ENCODE measurements around the gene SCAMP4. TPM values are rescaled to one million over a fixed set of nuclear protein-coding genes. Genes with fewer than 3 reads are reported as not detected.
A peak's percentile ranks its signal among the peaks of the same experiment; 100 is the strongest.

SCAMP4 gene
- total RNA-seq, 1 donor from 2014 or later = 51.6 TPM

DNA sequence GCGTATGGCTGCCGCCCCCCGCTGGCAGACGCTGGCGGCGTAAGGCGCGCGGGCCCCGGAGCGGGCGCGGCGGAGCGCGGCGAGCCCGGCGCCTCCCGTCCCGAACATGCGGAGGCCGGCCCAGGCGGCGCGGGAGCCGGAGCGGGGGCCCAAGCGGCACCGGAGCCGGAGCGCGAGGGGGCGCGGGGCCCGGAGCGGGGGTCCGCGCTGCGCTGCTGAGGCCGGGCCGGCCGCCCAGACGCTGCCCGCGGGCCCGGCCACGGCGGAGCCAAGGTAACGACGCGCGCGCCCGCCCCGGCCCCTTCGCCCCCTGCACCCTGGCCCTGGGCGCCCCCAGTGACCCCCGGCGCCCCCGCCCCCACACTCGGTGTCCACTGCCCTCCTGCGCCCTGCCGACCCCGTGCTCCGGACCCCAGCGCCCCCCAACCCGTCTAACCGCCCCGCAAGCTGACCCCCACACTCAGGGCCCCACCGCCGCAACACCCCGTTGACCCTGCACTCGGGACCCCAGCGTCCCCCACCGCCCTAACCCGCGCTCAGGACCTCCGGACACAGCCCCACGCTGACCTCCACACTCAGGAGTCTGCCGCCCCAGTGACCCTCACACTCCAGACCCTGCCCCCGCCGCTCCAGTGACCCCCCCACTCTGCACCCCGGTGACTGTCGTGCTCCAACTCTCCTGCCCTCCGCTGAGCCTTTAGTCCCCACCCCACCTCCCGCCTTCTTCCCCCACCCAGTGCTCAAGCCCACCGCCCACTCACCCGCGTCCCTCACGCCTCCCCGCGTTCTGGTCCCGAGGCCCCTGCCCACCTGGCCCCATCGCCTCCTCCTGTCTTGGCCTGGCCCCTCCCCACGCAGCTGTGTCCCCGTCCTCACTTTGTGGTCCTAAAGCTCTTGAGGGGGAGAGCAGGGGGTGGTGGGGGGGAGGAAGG, 36.2 kb downstream of the SCAMP4 start, which contains the start of gene CSNK1G2:
CSNK1G2 (plus strand) TSS at position 27 of the 932 bp plus-strand sequence. CDS start 28,601 bp downstream, outside the sequence.
- TF ChIP-seq CTCF (IDR thresholded peaks at IDR 0.05) = no peak
- no peaks in the 10 kb centered on the region for H3K9me3 Mint-ChIP-seq (ENCODE audit: low read depth)
- H3K36me3 Mint-ChIP-seq (ENCODE audit: low read depth) = no peaks in the 10 kb centered on the region
- H3K4me1 Mint-ChIP-seq (ENCODE audit: low read depth) = peaks cover 31% of the 10 kb centered on the region
- H3K4me3 Mint-ChIP-seq (ENCODE audit: unreplicated experiment) = peak within 1 kb of the TSS; percentile 86
- no peaks in the 10 kb centered on the region for H3K27me3 Mint-ChIP-seq (ENCODE audit: low read depth)
- peak within 1 kb of the TSS; percentile 98 for H3K27ac Mint-ChIP-seq (ENCODE audit: unreplicated experiment)
- no peak for DNase-seq (ENCODE audit: low spot score)

GRCh38 chr19:1942078-1942933, 37.1 kb downstream of the SCAMP4 start:
- peak overlapping the region; percentile 86 for H3K4me3 Mint-ChIP-seq (ENCODE audit: unreplicated experiment)
- peak overlapping the region; percentile 85 for H3K27ac Mint-ChIP-seq (ENCODE audit: unreplicated experiment)
- DNase-seq (ENCODE audit: low spot score) = no peak
- no peaks in the 10 kb centered on the region for H3K36me3 Mint-ChIP-seq (ENCODE audit: low read depth)
- H3K9me3 Mint-ChIP-seq (ENCODE audit: low read depth) = no peaks in the 10 kb centered on the region
- peak; percentile 5 for TF ChIP-seq CTCF (IDR thresholded peaks at IDR 0.05)
- no peaks in the 10 kb centered on the region for H3K27me3 Mint-ChIP-seq (ENCODE audit: low read depth)
- peaks cover 31% of the 10 kb centered on the region for H3K4me1 Mint-ChIP-seq (ENCODE audit: low read depth)

DNA sequence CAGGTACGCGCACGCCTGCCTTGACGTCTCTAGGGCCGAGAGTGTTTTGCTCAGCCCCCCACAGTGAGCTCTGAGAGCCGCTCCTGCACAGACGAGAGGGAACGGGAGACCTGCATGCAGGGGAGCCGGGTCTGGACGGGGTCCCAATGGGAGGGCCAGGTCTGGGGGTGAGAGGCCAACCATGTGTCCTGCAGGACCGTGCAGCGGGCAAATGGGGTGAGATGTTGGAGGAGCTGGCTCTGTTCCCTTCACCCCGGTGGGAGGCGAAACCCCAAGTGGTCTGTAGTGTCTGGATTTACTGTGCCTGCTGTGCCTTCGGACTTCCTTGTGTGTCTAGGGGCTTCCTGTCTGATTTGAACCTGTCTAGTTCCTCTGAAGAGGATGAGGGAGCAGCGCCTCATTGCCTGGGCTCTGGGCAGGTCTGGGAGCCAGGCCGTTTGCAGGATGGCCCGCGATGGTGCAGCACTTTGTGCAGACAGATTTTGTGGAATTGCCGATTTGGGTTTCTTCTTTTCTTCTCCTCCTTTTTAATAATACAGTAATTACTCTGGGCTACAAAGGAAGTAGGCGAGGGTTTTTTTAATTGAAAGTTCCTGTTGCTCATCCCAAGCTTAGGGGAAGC, 37.8 kb downstream of the SCAMP4 start:
- H3K4me1 Mint-ChIP-seq (ENCODE audit: low read depth) = peaks cover 31% of the 10 kb centered on the region
- H3K36me3 Mint-ChIP-seq (ENCODE audit: low read depth) = no peaks in the 10 kb centered on the region
- no peak for TF ChIP-seq CTCF (IDR thresholded peaks at IDR 0.05)
- peak overlapping the region; percentile 86 for H3K4me3 Mint-ChIP-seq (ENCODE audit: unreplicated experiment)
- peak overlapping the region; percentile 85 for H3K27ac Mint-ChIP-seq (ENCODE audit: unreplicated experiment)
- no peak for DNase-seq (ENCODE audit: low spot score)
- H3K9me3 Mint-ChIP-seq (ENCODE audit: low read depth) = no peaks in the 10 kb centered on the region
- no peaks in the 10 kb centered on the region for H3K27me3 Mint-ChIP-seq (ENCODE audit: low read depth)

DNA sequence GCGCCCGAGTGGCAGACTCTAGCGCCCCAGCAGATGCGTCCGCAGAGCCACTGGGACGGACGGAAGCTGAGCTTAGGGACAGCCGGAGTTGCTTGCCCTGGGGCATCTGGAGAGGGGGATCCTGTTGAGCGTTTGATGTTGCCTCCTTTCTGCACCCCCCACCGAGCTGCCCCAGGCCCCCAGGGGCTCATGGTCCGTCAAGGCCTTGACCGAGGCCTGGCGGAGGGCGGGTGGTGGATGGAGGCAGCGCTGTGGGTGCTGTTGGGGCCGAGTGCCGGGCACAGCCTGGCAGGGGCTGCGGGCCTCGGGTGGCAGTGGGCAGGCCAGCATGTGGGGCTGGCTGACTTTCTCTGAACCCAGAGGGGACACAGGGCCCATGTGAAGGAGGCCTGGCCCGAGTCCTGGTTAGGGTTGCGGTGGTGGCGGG, 38.5 kb downstream of the SCAMP4 start:
- DNase-seq (ENCODE audit: low spot score) = no peak
- no peaks in the 10 kb centered on the region for H3K36me3 Mint-ChIP-seq (ENCODE audit: low read depth)
- no peak for TF ChIP-seq CTCF (IDR thresholded peaks at IDR 0.05)
- peak overlapping the region; percentile 86 for H3K4me3 Mint-ChIP-seq (ENCODE audit: unreplicated experiment)
- H3K9me3 Mint-ChIP-seq (ENCODE audit: low read depth) = no peaks in the 10 kb centered on the region
- H3K4me1 Mint-ChIP-seq (ENCODE audit: low read depth) = peaks cover 34% of the 10 kb centered on the region
- peak overlapping the region; percentile 85 for H3K27ac Mint-ChIP-seq (ENCODE audit: unreplicated experiment)
- no peaks in the 10 kb centered on the region for H3K27me3 Mint-ChIP-seq (ENCODE audit: low read depth)
